Left cardiac atrium (tissue), 4 donors: ENCODE data around the gene APOL5. TPM values are rescaled to one million over a fixed set of nuclear protein-coding genes. Genes with fewer than 3 reads are reported as not detected.
A peak's percentile ranks its signal among the peaks of the same experiment; 100 is the strongest.

Source experiments
- ATAC-seq, 2 donors: fragments of 200-7000 bp; cut with Tn5 transposase; one replicate each; pipeline ENCODE4 v1.9.1; 2020; ENCODE audit warnings: mild to moderate bottlenecking in 2 of 2, moderate library complexity in 2 of 2
- DNase-seq: peaks from one replicate; pipeline ENCODE4 v3.0.0-alpha.2; 2020
- intact Hi-C, 2 donors: fragments of 100-400 bp; cut with DNase I; formaldehyde crosslinking; loops; one replicate each; pipeline versions ENCODE4 v1.14.1 to v1.15.1; 2022 to 2023
- total RNA-seq, 2 donors: library from RNA; stranded (reverse); fragmentation: NEBNext Ultra II Directional; extraction: Animal tissue kit (Norgen Biotek cat#: 25700); gene quantifications; one replicate each; pipeline ENCODE4 v1.2.1, GENCODE V29; 2021
- donor health status: DM: no; HTN: yes; CAD: no.
- donor health status: DM: no; HTN: yes; CAD: no; lungs with severe emphysema.
- donor health status: DM: yes; HTN: yes; CAD: no.
- donor health status: Dilated cardiomyopathy.

APOL5 gene
- total RNA-seq, 2 donors from 2014 or later = not detected

DNA sequence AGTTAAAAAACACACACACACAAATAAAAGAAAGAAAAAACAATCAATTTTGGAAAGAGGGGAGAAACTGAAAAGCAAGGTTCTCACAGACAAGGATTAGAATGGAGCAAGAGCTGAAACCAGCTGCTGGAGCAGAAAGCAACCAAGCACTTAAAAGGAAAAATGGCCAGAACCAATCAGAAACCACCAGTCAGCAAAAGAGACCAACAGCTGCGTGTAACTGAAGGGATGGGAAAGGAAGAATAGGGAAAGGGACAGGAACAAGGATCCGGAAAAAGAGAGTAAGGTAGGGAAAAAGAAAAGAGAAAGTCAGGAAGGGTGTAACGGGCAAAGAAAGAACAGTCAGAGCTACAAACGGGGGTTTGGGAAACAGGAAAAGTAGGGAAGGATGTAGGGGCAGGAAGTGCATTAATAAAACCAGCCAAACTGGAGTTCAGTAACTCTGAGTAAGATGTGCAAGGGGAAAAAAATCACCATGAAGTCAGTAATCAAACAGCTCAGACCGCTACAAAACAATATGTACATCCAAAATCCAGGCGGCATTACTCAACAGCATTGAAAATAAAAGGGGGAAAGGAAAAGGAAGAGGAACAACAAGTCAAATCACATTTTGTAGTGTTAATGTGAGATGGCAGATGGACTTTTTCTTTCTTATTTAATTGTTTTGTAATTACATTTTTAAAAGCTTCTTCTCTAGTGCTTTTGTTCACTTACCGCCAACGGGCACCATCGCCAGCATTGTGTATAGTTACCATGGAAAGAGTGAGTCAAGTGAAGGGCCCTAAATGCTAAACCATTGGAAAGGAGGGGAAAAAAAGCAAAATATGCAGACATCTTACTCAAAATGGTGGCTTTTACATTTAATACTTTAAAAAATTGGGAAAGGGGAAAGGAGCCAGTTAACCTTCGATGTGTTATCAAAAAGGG is 49.2 kb downstream of the APOL5 start:
- intact Hi-C loops = loop anchor here in 1 of 2 donors (5.0 kb wide), 1 partner anchor 70 kb away; no protein-coding TSS in a partner anchor
- ATAC-seq (peak; percentile 58 to 61), DNase-seq (no peak)

DNA sequence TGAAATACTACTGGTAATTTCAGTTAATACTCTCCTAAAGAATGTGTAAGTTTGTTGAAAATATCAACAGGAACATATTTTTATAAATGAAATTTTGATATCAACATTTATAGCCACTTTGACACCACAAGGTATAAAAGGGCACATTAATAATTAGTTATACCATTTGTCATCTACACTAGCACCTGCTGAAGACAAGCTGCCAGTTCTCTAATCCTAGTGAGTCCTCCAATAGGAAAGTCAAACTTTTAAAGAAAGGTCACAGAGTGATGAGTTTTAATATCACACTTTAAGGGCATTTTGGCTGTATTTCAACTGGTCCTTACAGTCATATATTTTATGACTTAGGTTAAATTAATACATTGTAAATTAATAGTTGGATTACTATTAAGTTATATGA is 52.3 kb downstream of the APOL5 start:
- intact Hi-C loops = loop anchor here in 1 of 2 donors (5.0 kb wide), 1 partner anchor 67 kb away; no protein-coding TSS in a partner anchor
- DNase-seq (no peak), ATAC-seq (no peak)

DNA sequence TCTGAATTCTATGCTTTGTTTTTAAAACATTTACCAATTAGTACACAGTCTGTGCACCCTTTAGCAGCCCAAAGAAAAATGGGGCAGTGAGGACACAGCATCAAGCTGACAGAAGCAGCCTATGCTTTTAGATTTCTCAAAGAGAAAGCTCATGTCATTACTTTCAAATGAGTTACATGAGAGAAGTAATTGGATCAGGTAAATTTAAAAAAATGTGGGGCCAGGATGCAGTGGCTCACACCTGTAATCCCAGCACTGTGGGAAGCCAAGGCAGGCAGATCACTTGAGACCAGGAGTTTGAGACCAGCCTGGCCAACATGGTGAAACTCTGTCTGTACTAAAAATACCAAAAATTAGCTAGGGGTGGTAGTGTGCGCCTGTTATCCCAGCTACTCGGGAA is 57.7 kb downstream of the APOL5 start:
- ATAC-seq = no peak
- DNase-seq = no peak
- intact Hi-C loops = no loop called here

DNA sequence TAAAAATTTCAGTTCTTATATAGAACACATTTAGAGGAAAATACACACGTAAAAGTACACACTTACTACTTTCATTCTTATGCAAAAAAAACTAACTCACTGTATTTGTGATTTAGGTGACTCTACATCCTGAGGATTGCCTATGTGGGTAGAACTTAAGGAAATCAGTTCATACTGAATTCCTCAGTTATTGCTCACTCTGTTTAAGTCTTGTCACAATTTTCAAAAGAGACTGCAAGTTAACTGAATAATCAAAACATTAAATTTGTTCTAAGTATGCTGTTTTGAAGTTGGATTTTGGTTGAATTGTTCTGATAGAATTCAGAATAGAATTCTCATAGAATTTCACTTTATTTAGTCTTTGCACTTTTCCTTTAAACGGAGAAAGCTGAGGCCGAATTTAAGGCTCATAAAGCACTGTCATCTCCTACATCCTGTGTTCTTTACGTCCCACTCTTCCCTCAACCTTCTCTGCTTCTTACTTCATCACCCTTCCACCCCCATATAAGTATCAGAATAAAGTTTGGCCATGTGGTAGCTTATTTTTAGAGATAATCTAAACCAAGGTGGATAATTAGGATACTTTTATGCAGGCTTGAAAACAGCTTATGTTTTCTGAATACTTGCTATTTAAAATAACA is 59.8 kb downstream of the APOL5 start:
- DNase-seq (no peak), ATAC-seq (no peak)
- intact Hi-C loops = no loop called here

Other genes with a start within 250 kb of the APOL5 start
- gene RASD2, start 177.0 kb upstream of the APOL5 start, total RNA-seq = 1 to 10 TPM; 2.7 to 4.0 TPM
- gene MB, start 100.5 kb upstream of the APOL5 start, total RNA-seq = 1,000 to 10,000 TPM; 7,141 to 7,312 TPM
- gene APOL6, start 69.4 kb upstream of the APOL5 start, total RNA-seq = 10 to 100 TPM; 20.6 to 23.0 TPM